Type B pancreatic cell (in vitro differentiated cells): ENCODE results near the gene UTP11. TPM values are rescaled to one million over a fixed set of nuclear protein-coding genes. Genes with fewer than 3 reads are reported as not detected.
A peak's percentile ranks its signal among the peaks of the same experiment; 100 is the strongest.

Experiments
- DNase-seq: peaks from one replicate; pipeline ENCODE4 v3.0.0; 2021; ENCODE audit warnings: mixed read lengths; ENCODE audit not compliant: unreplicated experiment; ENCODE audit errors: extremely low spot score
- H3K27ac Mint-ChIP-seq: 2 replicates; pipeline ENCODE4 v1.8.0; 2021; ENCODE audit warnings: mild to moderate bottlenecking, mixed read lengths
- H3K27me3 Mint-ChIP-seq: 2 replicates; pipeline ENCODE4 v1.8.0; 2021; ENCODE audit warnings: mixed read lengths
- H3K36me3 Mint-ChIP-seq: 2 replicates; pipeline ENCODE4 v1.8.0; 2021; ENCODE audit warnings: mixed read lengths
- H3K4me1 Mint-ChIP-seq: one replicate; pipeline ENCODE4 v1.8.0; 2021; ENCODE audit warnings: mixed read lengths; ENCODE audit not compliant: unreplicated experiment
- H3K4me3 Mint-ChIP-seq: 2 replicates; pipeline ENCODE4 v1.8.0; 2021; ENCODE audit warnings: mild to moderate bottlenecking, mixed read lengths
- H3K9me3 Mint-ChIP-seq: 2 replicates; pipeline ENCODE4 v1.8.0; 2021; ENCODE audit warnings: mixed read lengths
- CTCF ChIP-seq: fragments of 200-600 bp; sonication (generic); conservative IDR thresholded peaks from 2 replicates; pipeline ENCODE4 v1.5.0; 2021; ENCODE audit warnings: antibody characterized with exemption, mild to moderate bottlenecking
- total RNA-seq: library from RNA; stranded (reverse); gene quantifications from 2 replicates; pipeline ENCODE4 v1.2.1, GENCODE V29; 2021; ENCODE audit warnings: low replicate concordance

The UTP11 gene
- total RNA-seq, 1 donor from 2014 or later, result 33.1 TPM

GRCh38 chr1:37978541-37978940, 34.0 kb upstream of the UTP11 start:
- peaks cover 43% of the 10 kb centered on the region for H3K36me3 Mint-ChIP-seq
- no peak overlapping the region for H3K27ac Mint-ChIP-seq
- no peaks in the 10 kb centered on the region for H3K4me1 Mint-ChIP-seq
- DNase-seq, result no peak
- H3K27me3 Mint-ChIP-seq, result no peaks in the 10 kb centered on the region
- no peak for TF ChIP-seq CTCF
- no peak overlapping the region for H3K4me3 Mint-ChIP-seq
- H3K9me3 Mint-ChIP-seq, result no peaks in the 10 kb centered on the region

- Mint-ChIP-seq H3K9me3 (no peaks in the 10 kb centered on the region), H3K27me3 (no peaks in the 10 kb centered on the region), H3K4me3 (no peak overlapping the region), H3K36me3 (peaks cover 37% of the 10 kb centered on the region), H3K27ac (no peak overlapping the region), H3K4me1 (no peaks in the 10 kb centered on the region)
- no peak for DNase-seq
- no peak for TF ChIP-seq CTCF
These were observed 29.0 kb upstream of the UTP11 start for GRCh38 chr1:37983546-37983945.

- H3K4me3 Mint-ChIP-seq, result peak overlapping the region; percentile 97
- H3K4me1 Mint-ChIP-seq, result peaks cover 8% of the 10 kb centered on the region
- TF ChIP-seq CTCF, result no peak
- H3K36me3 Mint-ChIP-seq, result peaks cover 24% of the 10 kb centered on the region
- no peaks in the 10 kb centered on the region for H3K27me3 Mint-ChIP-seq
- H3K27ac Mint-ChIP-seq, result no peak overlapping the region
- no peak for DNase-seq
- H3K9me3 Mint-ChIP-seq, result no peaks in the 10 kb centered on the region
These were observed 24.9 kb upstream of the UTP11 start for GRCh38 chr1:37987679-37988078.

- Mint-ChIP-seq H3K36me3 (peaks cover 20% of the 10 kb centered on the region), H3K4me1 (peaks cover 8% of the 10 kb centered on the region), H3K27me3 (no peaks in the 10 kb centered on the region), H3K27ac (peak overlapping the region; percentile 87), H3K9me3 (no peaks in the 10 kb centered on the region), H3K4me3 (peak overlapping the region; percentile 97)
- TF ChIP-seq CTCF, result no peak
- no peak for DNase-seq
These were observed 23.1 kb upstream of the UTP11 start for GRCh38 chr1:37989361-37989930.

GRCh38 chr1:37994886-37995566, 17.5 kb upstream of the UTP11 start:
- Mint-ChIP-seq H3K27me3 (no peaks in the 10 kb centered on the region), H3K36me3 (peaks cover 1% of the 10 kb centered on the region), H3K9me3 (no peaks in the 10 kb centered on the region), H3K27ac (peak overlapping the region; percentile 51), H3K4me1 (peaks cover 20% of the 10 kb centered on the region), H3K4me3 (peak overlapping the region; percentile 63)
- no peak for TF ChIP-seq CTCF
- no peak for DNase-seq
